ENCODE data around the gene OR3A2. TPM values are rescaled to one million over a fixed set of nuclear protein-coding genes. Genes with fewer than 3 reads are reported as not detected.
"Not testable (repeated sequence)": the region's sequence is repeated elsewhere in the genome, so short reads cannot be mapped to it uniquely, and the experiment has no call there.

Gene OR3A2
- polyA plus RNA-seq (ENCODE audit: insufficient read length in 4 of 4): under 1 TPM; 0.16 to 0.81 (median 0.49) TPM

- no peak for DNase-seq (ENCODE audit: low read depth in 4 of 4, low spot score in 2 of 4)
Measured at GRCh38 chr17:3385869-3386816, at the start of gene OR3A2. Gene OR3A2 (minus strand): TSS chr17:3386308.

GRCh38 chr17:3433741-3434140, 47.6 kb upstream of the OR3A2 start, which contains the start of gene OR1E2:
Gene OR1E2 (minus strand): TSS chr17:3433841. CDS start chr17:3433841, 0 bp downstream.
- no peak for DNase-seq (ENCODE audit: low read depth in 4 of 4, low spot score in 2 of 4)

GRCh38 chr17:3433215-3433614, 47.1 kb upstream of the OR3A2 start:
- DNase-seq (ENCODE audit: low read depth in 4 of 4, low spot score in 2 of 4): not testable (repeated sequence)

- no peak for DNase-seq (ENCODE audit: low read depth in 4 of 4, low spot score in 2 of 4)
Measured at GRCh38 chr17:3418222-3418621, 32.1 kb upstream of the OR3A2 start.

- no peak for DNase-seq (ENCODE audit: low read depth in 4 of 4, low spot score in 2 of 4)
Measured at GRCh38 chr17:3415610-3416009, 29.5 kb upstream of the OR3A2 start.

- not testable (repeated sequence) for DNase-seq (ENCODE audit: low read depth in 4 of 4, low spot score in 2 of 4)
Measured at GRCh38 chr17:3412216-3412615, 26.1 kb upstream of the OR3A2 start.

GRCh38 chr17:3411070-3411469, 25.0 kb upstream of the OR3A2 start, which contains the start of gene OR3A3:
Gene OR3A3 (plus strand): TSS chr17:3411370.
- DNase-seq (ENCODE audit: low read depth in 4 of 4, low spot score in 2 of 4): no peak

- DNase-seq (ENCODE audit: low read depth in 4 of 4, low spot score in 2 of 4): not testable (repeated sequence)
Measured at GRCh38 chr17:3403856-3404255, 17.7 kb upstream of the OR3A2 start.

GRCh38 chr17:3401786-3402185, 15.7 kb upstream of the OR3A2 start:
- no peak for DNase-seq (ENCODE audit: low read depth in 4 of 4, low spot score in 2 of 4)

GRCh38 chr17:3400055-3400454, 13.9 kb upstream of the OR3A2 start:
- no peak for DNase-seq (ENCODE audit: low read depth in 4 of 4, low spot score in 2 of 4)

GRCh38 chr17:3398310-3398709, 12.2 kb upstream of the OR3A2 start, which contains the start of gene OR1E1:
Gene OR1E1 (minus strand): TSS chr17:3398410. CDS start chr17:3398410, 0 bp downstream.
- DNase-seq (ENCODE audit: low read depth in 4 of 4, low spot score in 2 of 4): no peak

GRCh38 chr17:3397801-3398200, 11.7 kb upstream of the OR3A2 start:
- not testable (repeated sequence) for DNase-seq (ENCODE audit: low read depth in 4 of 4, low spot score in 2 of 4)

GRCh38 chr17:3389791-3390190, 3.7 kb upstream of the OR3A2 start:
- DNase-seq (ENCODE audit: low read depth in 4 of 4, low spot score in 2 of 4): no peak

- no peak for DNase-seq (ENCODE audit: low read depth in 4 of 4, low spot score in 2 of 4)
Measured at GRCh38 chr17:3381957-3382356, 4.2 kb downstream of the OR3A2 start.

GRCh38 chr17:3378321-3378720, 7.8 kb downstream of the OR3A2 start:
- DNase-seq (ENCODE audit: low read depth in 4 of 4, low spot score in 2 of 4): no peak

GRCh38 chr17:3371167-3371566, 14.9 kb downstream of the OR3A2 start:
- DNase-seq (ENCODE audit: low read depth in 4 of 4, low spot score in 2 of 4): not testable (repeated sequence)

- not testable (repeated sequence) for DNase-seq (ENCODE audit: low read depth in 4 of 4, low spot score in 2 of 4)
Measured at GRCh38 chr17:3342782-3343181, 43.3 kb downstream of the OR3A2 start.

GRCh38 chr17:3335876-3336275, 50.2 kb downstream of the OR3A2 start:
- DNase-seq (ENCODE audit: low read depth in 4 of 4, low spot score in 2 of 4): no peak

- DNase-seq (ENCODE audit: low read depth in 4 of 4, low spot score in 2 of 4): no peak
Measured at GRCh38 chr17:3318336-3318735, 67.8 kb downstream of the OR3A2 start.

- no peak for DNase-seq (ENCODE audit: low read depth in 4 of 4, low spot score in 2 of 4)
Measured at GRCh38 chr17:3316836-3317235, 69.3 kb downstream of the OR3A2 start.

- no peak for DNase-seq (ENCODE audit: low read depth in 4 of 4, low spot score in 2 of 4)
Measured at GRCh38 chr17:3308603-3309002, 77.5 kb downstream of the OR3A2 start.

- no peak for DNase-seq (ENCODE audit: low read depth in 4 of 4, low spot score in 2 of 4)
Measured at GRCh38 chr17:3298260-3298659, 87.8 kb downstream of the OR3A2 start, which contains the start of gene OR3A1. Gene OR3A1 (minus strand): TSS chr17:3298360. CDS start chr17:3292582, 5,778 bp downstream.
